Activated naive CD4-positive, alpha-beta T cell treated with anti-CD3 and anti-CD28 coated beads, Interleukin-2, amount 50 U/mL, for 24 hours (primary cell): ENCODE results near the gene NMNAT2.
"Not testable (repeated sequence)": the region's sequence is repeated elsewhere in the genome, so short reads cannot be mapped to it uniquely, and the experiment has no call there.

Source experiments
- H3K27ac Mint-ChIP-seq: one replicate; pipeline ENCODE4 v1.8.0; 2021; ENCODE audit warnings: mild to moderate bottlenecking, mixed read lengths
- H3K27me3 Mint-ChIP-seq: one replicate; pipeline ENCODE4 v1.8.0; 2021; ENCODE audit warnings: mixed read lengths
- H3K36me3 Mint-ChIP-seq: one replicate; pipeline ENCODE4 v1.8.0; 2021; ENCODE audit warnings: mixed read lengths
- H3K4me1 Mint-ChIP-seq: one replicate; pipeline ENCODE4 v1.8.0; 2021; ENCODE audit warnings: mixed read lengths
- H3K4me3 Mint-ChIP-seq: one replicate; pipeline ENCODE4 v1.8.0; 2021; ENCODE audit warnings: mild to moderate bottlenecking, mixed read lengths
- H3K9me3 Mint-ChIP-seq: one replicate; pipeline ENCODE4 v1.8.0; 2021; ENCODE audit warnings: mixed read lengths

The NMNAT2 gene

DNA sequence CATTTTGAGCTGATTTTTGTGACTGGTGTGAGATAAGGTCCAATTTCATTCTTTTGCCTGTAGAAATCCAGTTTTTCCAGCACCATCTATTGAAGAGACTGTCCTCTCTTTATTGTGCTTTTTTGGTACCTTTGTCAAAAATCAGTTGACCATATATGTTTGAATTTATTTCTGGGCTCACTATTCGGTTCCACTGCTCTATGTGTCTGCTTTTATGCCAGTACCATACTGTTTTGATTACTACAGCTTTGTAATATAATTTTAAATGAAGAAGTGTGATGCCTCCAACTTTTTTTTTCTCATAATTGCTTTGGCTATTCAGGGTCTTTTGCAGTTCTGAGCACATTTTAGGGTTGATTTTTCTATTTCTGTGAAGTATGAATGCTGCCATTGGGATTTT, 163.1 kb downstream of the NMNAT2 start:
- Mint-ChIP-seq H3K9me3 (no peaks in the 10 kb centered on the region), H3K4me1 (no peaks in the 10 kb centered on the region), H3K36me3 (no peaks in the 10 kb centered on the region), H3K27me3 (peaks cover 2% of the 10 kb centered on the region), H3K27ac (no peak overlapping the region), H3K4me3 (no peak overlapping the region)

DNA sequence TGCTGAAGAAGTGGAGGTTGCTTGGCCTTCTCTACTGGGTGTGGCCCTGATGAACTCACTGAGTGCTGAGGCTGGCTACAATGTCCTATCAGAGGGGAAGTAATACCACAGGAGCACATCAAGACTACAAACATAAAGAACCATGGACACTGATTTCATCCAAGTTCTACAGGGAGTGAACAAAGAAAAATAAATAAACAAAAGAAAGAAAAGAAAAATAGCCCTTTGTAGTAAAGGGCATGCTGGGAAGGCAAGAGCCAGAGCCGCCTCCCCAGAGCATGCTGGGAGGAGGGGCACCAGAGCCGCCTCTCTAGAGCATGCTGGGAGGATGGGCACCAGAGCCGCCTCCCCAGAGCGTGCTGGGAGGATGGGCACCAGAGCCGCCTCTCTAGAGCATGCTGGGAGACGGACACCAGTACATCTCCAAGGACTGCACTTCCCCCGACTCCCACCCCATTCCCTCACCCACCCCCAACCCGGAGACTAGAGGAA, 166.2 kb downstream of the NMNAT2 start:
- Mint-ChIP-seq H3K4me3 (no peak overlapping the region), H3K27ac (no peak overlapping the region), H3K9me3 (no peaks in the 10 kb centered on the region), H3K4me1 (no peaks in the 10 kb centered on the region), H3K27me3 (peaks cover 5% of the 10 kb centered on the region), H3K36me3 (no peaks in the 10 kb centered on the region)

DNA sequence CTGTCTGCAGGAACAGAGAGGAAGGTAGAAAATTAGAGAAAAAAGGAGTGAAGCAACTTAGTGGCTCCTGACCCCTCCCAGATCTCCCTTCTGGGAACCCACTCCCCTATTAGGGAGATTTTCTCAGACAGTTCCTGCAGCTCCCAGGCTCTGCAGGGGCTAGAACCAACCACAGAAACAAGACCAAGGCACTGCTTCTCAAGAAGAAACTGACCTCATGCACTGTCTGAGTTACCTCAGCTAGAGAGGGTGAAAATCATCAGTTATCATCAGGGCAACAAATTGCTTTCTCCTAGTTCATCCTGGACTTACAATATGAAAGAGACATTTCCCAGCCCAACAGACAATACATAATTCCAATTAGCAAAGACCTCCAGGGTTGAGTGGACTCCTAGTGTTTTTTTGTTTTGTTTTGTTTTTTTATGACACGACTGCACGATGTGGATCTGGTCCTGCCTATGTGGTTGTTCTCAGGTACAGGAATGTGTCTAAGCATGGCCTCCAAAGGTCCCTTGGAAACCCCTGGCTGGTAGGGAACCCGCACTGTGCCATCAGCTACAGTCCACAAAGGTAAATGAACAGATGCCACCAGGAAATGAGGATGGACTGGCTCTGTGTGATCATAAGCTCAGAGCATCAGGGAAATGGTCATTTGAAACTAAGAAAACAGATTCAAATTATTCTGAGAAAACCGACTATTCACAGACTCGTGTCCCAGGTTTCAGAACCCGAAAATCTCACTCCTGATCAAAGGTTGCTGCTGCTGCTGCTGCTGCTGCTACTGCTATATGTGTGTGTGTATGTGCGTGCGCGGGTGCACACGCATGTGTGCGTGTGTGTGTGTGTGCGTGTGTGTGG, 166.8 kb downstream of the NMNAT2 start:
- no peaks in the 10 kb centered on the region for H3K4me1 Mint-ChIP-seq
- H3K36me3 Mint-ChIP-seq = no peaks in the 10 kb centered on the region
- no peak overlapping the region for H3K27ac Mint-ChIP-seq
- H3K9me3 Mint-ChIP-seq = no peaks in the 10 kb centered on the region
- peaks cover 5% of the 10 kb centered on the region for H3K27me3 Mint-ChIP-seq
- H3K4me3 Mint-ChIP-seq = no peak overlapping the region

DNA sequence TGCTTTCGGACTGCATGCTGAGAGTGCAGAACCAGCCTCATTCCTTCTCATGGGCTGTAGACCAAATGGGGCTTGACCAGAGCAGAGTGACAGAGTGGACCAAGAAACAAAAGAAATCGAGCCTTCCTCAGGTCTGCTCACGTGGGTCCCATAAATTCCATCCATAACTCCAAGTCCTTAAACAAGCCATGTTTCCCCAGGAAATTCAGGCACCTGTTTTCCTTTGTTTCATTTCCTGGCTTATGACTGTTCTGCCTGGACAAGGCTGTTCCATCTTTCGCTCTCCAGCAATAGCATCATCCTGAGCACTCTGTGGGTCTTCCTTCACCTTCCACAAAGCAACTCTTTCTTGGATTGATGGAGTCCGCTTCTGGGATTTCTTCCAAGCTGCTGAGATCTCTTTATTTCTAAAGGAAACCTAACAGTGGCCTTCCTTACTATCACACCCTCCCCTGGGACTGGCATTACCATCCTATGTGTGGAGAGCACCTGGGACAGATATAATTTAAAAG, 168.2 kb downstream of the NMNAT2 start:
- H3K27ac Mint-ChIP-seq = no peak overlapping the region
- no peak overlapping the region for H3K4me3 Mint-ChIP-seq
- no peaks in the 10 kb centered on the region for H3K9me3 Mint-ChIP-seq
- no peaks in the 10 kb centered on the region for H3K36me3 Mint-ChIP-seq
- peaks cover 5% of the 10 kb centered on the region for H3K27me3 Mint-ChIP-seq
- H3K4me1 Mint-ChIP-seq = no peaks in the 10 kb centered on the region

DNA sequence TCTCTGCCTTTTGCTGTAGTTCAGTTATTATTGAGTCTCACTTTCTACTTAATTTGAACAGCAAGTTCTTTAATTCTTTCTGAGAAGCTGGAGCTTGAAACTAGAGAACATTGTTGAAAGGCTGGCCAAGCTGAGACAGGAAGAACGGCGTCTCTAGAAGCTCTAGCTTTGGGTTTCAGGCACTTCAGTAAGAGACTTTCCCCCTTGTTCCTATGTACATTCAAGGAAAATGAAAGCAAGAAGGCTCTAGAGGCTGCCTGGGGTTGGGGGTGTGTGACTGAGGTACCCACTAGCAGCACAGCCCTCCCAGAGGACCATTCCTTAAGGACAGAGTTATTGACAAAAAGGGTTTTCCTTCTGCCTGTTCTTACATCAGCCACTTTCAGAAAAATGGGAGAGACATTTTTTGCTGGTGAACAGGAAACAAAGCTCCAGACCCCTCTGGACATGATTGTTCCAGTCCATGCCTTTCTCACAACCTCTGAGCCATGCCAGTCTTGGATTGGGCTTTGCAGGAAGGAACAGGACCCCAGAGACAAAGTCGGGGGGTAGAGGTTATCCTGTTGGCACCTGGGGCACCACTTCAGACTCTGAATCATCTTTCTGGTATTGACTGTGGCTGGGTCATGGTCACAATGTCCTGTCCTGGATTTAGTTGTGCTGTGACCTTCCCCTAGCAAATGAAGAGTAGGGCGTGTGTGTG, 169.0 kb downstream of the NMNAT2 start:
- no peaks in the 10 kb centered on the region for H3K9me3 Mint-ChIP-seq
- no peak overlapping the region for H3K4me3 Mint-ChIP-seq
- no peak overlapping the region for H3K27ac Mint-ChIP-seq
- no peaks in the 10 kb centered on the region for H3K4me1 Mint-ChIP-seq
- peaks cover 5% of the 10 kb centered on the region for H3K27me3 Mint-ChIP-seq
- H3K36me3 Mint-ChIP-seq = no peaks in the 10 kb centered on the region

DNA sequence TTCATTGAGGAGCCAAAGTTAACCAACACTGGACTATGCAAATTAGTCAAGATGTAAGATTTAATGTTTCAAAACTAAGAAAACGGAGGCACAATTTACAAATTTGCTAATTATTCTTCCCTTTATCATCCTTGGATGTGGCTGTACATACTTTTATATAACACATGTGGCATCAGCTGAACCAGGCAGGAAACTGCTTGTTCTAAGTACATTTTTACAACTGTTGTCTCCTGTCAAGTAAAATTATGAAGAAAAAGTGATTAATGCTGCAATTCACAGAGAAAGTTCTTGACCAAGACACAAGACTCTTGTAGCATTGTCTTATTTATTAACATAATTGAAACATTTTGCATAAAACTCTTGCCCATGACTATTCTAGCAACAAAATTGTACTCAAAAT, 170.2 kb downstream of the NMNAT2 start:
- H3K27me3 Mint-ChIP-seq = peaks cover 5% of the 10 kb centered on the region
- no peak overlapping the region for H3K4me3 Mint-ChIP-seq
- H3K4me1 Mint-ChIP-seq = no peaks in the 10 kb centered on the region
- H3K27ac Mint-ChIP-seq = no peak overlapping the region
- no peaks in the 10 kb centered on the region for H3K36me3 Mint-ChIP-seq
- no peaks in the 10 kb centered on the region for H3K9me3 Mint-ChIP-seq

DNA sequence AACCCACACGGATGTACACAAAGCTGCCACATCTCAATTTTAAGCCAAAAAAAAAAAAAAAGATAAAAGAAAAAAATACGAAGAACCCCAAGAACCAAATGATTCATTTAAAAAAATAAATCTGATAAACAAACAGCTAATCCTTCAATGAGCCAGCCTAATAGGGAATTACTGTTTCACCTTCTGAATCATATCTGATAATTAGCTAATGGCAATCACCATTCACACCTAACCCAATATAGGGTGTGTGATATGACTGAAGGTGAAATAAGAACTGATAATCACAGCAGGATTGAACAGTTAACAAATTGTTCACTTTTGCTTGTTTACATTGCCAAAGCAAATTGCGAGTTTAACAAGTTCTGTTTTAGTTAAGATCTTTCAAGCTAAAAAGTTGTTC, 170.7 kb downstream of the NMNAT2 start:
- H3K27me3 Mint-ChIP-seq = peaks cover 5% of the 10 kb centered on the region
- H3K9me3 Mint-ChIP-seq = no peaks in the 10 kb centered on the region
- no peak overlapping the region for H3K4me3 Mint-ChIP-seq
- H3K4me1 Mint-ChIP-seq = no peaks in the 10 kb centered on the region
- no peaks in the 10 kb centered on the region for H3K36me3 Mint-ChIP-seq
- no peak overlapping the region for H3K27ac Mint-ChIP-seq

DNA sequence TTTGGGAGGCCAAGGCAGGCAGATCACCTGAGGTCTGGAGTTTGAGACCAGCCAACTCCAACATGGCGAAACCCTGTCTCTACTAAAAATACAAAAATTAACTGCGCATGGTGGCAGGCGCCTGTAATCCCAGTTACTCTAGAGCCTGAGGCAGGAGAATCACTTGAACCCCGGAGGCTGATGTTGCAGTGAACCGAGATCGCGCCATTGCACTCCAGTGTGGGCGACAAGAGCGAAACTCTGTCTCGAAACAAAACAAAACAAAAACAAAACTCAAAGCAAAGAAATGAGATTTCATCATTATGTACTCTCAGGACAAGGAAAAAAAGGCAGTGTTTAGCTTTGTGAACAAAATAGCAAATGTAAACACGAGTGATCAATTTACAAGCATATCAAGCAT, 171.1 kb downstream of the NMNAT2 start:
- Mint-ChIP-seq H3K4me3 (no peak overlapping the region), H3K36me3 (no peaks in the 10 kb centered on the region), H3K9me3 (no peaks in the 10 kb centered on the region), H3K27ac (no peak overlapping the region), H3K27me3 (peaks cover 5% of the 10 kb centered on the region), H3K4me1 (no peaks in the 10 kb centered on the region)

DNA sequence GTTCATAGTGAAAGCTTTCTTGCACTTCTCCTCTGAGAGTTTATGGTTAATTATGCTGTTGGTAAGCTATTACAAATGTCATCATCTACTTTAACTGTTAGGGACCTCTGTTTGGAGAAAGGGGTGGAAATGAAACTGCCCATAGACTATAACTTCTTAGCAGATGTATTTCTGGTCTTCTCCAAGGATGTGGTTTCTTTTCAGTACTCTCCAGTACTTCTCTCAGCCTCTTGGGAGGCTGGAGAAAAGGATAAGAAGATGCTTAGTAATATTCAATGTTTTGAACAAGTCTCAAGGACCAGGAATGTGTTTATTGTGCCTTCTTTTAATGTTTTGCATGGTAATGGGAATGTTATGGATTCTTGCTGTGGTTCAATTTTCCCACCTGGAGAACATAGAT, 171.7 kb downstream of the NMNAT2 start:
- Mint-ChIP-seq H3K27me3 (peaks cover 5% of the 10 kb centered on the region), H3K4me3 (no peak overlapping the region), H3K9me3 (no peaks in the 10 kb centered on the region), H3K27ac (no peak overlapping the region), H3K36me3 (no peaks in the 10 kb centered on the region), H3K4me1 (no peaks in the 10 kb centered on the region)

DNA sequence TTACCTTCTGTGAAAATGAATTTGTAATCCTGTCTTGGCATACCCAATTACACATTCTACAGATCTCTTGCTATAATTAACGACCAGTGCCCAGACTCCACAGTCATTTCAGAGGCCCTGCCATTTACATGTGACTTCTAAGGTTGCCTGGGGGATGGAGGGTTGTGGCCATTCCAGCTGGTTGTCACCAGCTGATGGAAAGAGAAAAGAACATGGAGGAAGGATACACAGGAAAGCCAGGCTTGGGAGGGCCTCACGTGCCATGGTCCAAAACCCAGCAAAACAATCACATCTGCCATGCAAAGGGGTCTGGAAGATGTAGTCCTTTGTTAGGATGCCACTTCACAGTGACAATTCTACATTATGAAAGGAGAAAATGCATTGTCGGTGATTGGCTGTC, 172.8 kb downstream of the NMNAT2 start:
- H3K9me3 Mint-ChIP-seq = no peaks in the 10 kb centered on the region
- no peak overlapping the region for H3K27ac Mint-ChIP-seq
- no peak overlapping the region for H3K4me3 Mint-ChIP-seq
- H3K36me3 Mint-ChIP-seq = no peaks in the 10 kb centered on the region
- peaks cover 5% of the 10 kb centered on the region for H3K27me3 Mint-ChIP-seq
- H3K4me1 Mint-ChIP-seq = no peaks in the 10 kb centered on the region

DNA sequence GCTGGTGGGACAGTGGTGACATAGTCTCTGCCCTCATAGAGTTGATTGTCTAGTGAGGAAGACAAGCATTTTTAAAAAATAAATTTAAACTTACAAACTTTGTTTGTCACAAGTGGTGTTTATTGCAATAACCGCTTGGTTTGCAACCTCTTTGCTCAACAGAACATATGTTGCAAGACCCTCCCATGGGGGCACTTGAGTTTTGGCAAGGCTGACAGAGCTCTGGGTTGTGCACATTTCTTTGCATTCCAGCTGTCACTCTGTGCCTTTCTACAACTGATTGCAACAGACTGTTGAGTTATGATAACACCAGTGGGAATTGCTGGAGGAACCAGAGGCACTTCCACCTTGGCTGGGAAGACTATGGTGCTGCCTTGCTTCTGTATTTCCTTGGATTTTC, 173.7 kb downstream of the NMNAT2 start:
- no peak overlapping the region for H3K27ac Mint-ChIP-seq
- H3K9me3 Mint-ChIP-seq = no peaks in the 10 kb centered on the region
- H3K4me3 Mint-ChIP-seq = no peak overlapping the region
- no peaks in the 10 kb centered on the region for H3K4me1 Mint-ChIP-seq
- peaks cover 2% of the 10 kb centered on the region for H3K27me3 Mint-ChIP-seq
- H3K36me3 Mint-ChIP-seq = no peaks in the 10 kb centered on the region

DNA sequence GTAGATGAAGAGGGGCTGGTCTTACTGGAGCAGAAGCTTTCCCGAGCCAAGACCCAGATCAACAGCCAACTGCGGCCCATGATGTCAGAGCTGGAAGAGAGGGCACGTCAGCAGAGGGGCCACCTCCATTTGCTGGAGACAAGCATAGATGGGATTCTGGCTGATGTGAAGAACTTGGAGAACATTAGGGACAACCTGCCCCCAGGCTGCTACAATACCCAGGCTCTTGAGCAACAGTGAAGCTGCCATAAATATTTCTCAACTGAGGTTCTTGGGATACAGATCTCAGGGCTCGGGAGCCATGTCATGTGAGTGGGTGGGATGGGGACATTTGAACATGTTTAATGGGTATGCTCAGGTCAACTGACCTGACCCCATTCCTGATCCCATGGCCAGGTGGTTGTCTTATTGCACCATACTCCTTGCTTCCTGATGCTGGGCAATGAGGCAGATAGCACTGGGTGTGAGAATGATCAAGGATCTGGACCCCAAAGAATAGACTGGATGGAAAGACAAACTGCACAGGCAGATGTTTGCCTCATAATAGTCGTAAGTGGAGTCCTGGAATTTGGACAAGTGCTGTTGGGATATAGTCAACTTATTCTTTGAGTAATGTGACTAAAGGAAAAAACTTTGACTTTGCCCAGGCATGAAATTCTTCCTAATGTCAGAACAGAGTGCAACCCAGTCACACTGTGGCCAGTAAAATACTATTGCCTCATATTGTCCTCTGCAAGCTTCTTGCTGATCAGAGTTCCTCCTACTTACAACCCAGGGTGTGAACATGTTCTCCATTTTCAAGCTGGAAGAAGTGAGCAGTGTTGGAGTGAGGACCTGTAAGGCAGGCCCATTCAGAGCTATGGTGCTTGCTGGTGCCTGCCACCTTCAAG, 174.8 kb downstream of the NMNAT2 start:
- Mint-ChIP-seq H3K27ac (no peak overlapping the region), H3K27me3 (peaks cover 2% of the 10 kb centered on the region), H3K9me3 (no peaks in the 10 kb centered on the region), H3K36me3 (no peaks in the 10 kb centered on the region), H3K4me1 (no peaks in the 10 kb centered on the region), H3K4me3 (no peak overlapping the region)

DNA sequence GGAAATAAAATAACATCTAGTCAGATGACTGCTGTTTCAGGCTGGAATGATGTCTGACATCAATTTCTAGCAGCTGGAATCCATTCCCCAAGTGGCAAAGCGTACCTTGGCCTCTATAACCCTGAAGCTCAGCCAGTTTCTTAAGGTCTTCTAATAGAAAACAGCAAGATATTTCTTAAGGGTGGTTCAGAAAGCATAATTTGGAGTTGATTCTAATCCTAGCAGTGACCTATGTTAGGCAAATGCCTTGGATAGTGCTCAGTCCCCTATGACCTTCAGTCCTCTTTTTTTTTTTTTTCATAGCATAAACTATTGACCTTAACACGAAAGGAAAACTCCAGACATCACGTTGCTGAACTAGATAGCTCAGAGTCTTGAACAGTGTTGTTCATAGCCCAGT, 175.6 kb downstream of the NMNAT2 start:
- Mint-ChIP-seq H3K4me3 (no peak overlapping the region), H3K27me3 (peaks cover 2% of the 10 kb centered on the region), H3K36me3 (no peaks in the 10 kb centered on the region), H3K27ac (no peak overlapping the region), H3K4me1 (no peaks in the 10 kb centered on the region), H3K9me3 (no peaks in the 10 kb centered on the region)

DNA sequence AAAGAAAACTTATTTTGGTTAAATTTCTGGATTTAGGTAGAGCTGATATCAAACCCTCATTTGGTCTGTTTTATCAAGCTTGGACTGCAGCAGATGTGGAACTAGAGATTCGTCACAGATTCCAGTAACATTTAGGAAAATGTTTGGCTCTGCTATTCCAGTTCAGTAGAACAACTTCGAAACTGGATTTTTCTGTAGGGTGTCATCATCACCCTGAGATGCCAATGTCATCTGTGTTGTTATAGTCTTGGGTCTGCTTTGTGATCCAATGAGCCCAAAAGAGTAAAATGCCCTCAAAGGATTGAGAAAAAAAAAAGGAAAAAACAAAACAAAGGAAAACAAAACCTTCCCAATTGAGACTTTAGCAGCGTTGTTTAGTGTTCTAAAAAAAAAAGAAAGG, 176.7 kb downstream of the NMNAT2 start:
- no peak overlapping the region for H3K4me3 Mint-ChIP-seq
- H3K4me1 Mint-ChIP-seq = no peaks in the 10 kb centered on the region
- no peaks in the 10 kb centered on the region for H3K9me3 Mint-ChIP-seq
- no peaks in the 10 kb centered on the region for H3K36me3 Mint-ChIP-seq
- no peak overlapping the region for H3K27ac Mint-ChIP-seq
- no peaks in the 10 kb centered on the region for H3K27me3 Mint-ChIP-seq

DNA sequence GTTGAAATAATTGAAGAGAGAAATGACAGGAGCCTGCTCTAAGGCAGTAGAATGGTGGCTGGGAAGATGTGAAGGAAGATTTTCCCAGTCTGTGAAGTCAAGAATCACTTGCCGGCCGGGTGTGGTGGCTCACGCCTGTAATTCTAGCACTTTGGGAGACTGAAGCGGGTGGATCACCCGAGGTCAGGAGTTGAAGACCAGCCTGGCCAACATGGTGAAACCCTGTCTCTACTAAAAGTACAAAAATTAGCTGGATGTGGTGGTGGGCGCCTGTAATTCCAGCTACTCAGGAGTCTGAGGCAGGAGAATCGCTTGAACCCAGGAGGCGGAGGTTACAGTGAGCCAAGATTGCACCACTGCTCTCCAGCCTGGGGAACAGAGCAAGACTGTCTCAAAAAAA, 177.3 kb downstream of the NMNAT2 start:
- H3K4me3 Mint-ChIP-seq, H3K27me3 Mint-ChIP-seq, H3K4me1 Mint-ChIP-seq, H3K36me3 Mint-ChIP-seq, H3K9me3 Mint-ChIP-seq, H3K27ac Mint-ChIP-seq: not testable (repeated sequence)

DNA sequence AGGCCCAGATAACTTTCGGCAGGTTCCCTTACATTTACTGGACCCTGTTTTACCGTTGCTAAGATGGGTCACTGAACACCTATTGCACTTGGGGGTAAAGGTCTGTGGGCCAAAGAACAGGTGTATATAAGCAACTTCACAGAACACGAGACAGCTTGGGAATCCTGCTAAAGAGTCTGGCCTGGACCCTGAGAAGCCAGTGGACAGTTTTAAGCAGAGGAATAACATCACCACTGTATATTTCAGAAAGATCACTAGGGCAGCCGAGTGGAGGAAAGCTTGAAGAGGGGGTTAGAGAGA, 177.7 kb downstream of the NMNAT2 start:
- no peaks in the 10 kb centered on the region for H3K4me1 Mint-ChIP-seq
- no peak overlapping the region for H3K27ac Mint-ChIP-seq
- no peak overlapping the region for H3K4me3 Mint-ChIP-seq
- no peaks in the 10 kb centered on the region for H3K36me3 Mint-ChIP-seq
- no peaks in the 10 kb centered on the region for H3K9me3 Mint-ChIP-seq
- no peaks in the 10 kb centered on the region for H3K27me3 Mint-ChIP-seq
